MM.1S (cell line): ENCODE measurements around the gene TMEM212.
"Not testable (repeated sequence)": the region's sequence is repeated elsewhere in the genome, so short reads cannot be mapped to it uniquely, and the experiment has no call there.

Source experiments
- DNase-seq: peaks from one replicate; pipeline ENCODE4 v3.0.0-alpha.2; 2015
- H2AFZ ChIP-seq: fragments of 300-600 bp; sonication (generic); 2 replicates; pipeline ENCODE4 v1.6.0; 2016; ENCODE audit warnings: antibody characterized with exemption, low read length
- H3F3A ChIP-seq: fragments of 300-600 bp; sonication (generic); 2 replicates; pipeline ENCODE4 v1.6.1; 2016; ENCODE audit warnings: mild to moderate bottlenecking, antibody characterized with exemption, low read length, moderate library complexity, mixed read lengths; ENCODE audit not compliant: insufficient read depth
- H3K27ac ChIP-seq: fragments of 300-600 bp; sonication (generic); 2 replicates; pipeline ENCODE4 v1.5.1; 2016; ENCODE audit warnings: mild to moderate bottlenecking, low read length
- H3K27me3 ChIP-seq: fragments of 300-600 bp; sonication (generic); replicated peaks from 2 replicates; pipeline ENCODE4 v1.6.0; 2016; ENCODE audit warnings: low read length; ENCODE audit not compliant: insufficient read depth
- H3K36me3 ChIP-seq: fragments of 300-600 bp; sonication (generic); replicated peaks from 2 replicates; pipeline ENCODE4 v1.6.1; 2016; ENCODE audit warnings: mild to moderate bottlenecking, low read length, mixed read lengths; ENCODE audit not compliant: insufficient read depth
- H3K4me1 ChIP-seq: fragments of 300-600 bp; sonication (generic); 2 replicates; pipeline ENCODE4 v1.6.1; 2016; ENCODE audit warnings: low read length, mixed read lengths
- H3K4me2 ChIP-seq: fragments of 300-600 bp; sonication (generic); 2 replicates; pipeline ENCODE4 v1.6.0; 2016; ENCODE audit warnings: low read depth, low read length
- H3K4me3 ChIP-seq: fragments of 300-600 bp; sonication (generic); 2 replicates; pipeline ENCODE4 v1.5.1; 2016; ENCODE audit warnings: low read length, mixed read lengths
- H3K79me2 ChIP-seq: fragments of 300-600 bp; sonication (generic); 2 replicates; pipeline ENCODE4 v1.6.1; 2016; ENCODE audit warnings: mixed run types, low read length, mixed read lengths
- H3K9ac ChIP-seq: fragments of 300-600 bp; sonication (generic); 2 replicates; pipeline ENCODE4 v1.6.1; 2016; ENCODE audit warnings: low read length, mixed read lengths
- H3K9me2 ChIP-seq: fragments of 300-600 bp; sonication (generic); replicated peaks from 2 replicates; pipeline ENCODE4 v1.6.1; 2016; ENCODE audit warnings: mild to moderate bottlenecking, low read length, mixed read lengths; ENCODE audit not compliant: insufficient read depth
- H3K9me3 ChIP-seq: fragments of 300-600 bp; sonication (generic); replicated peaks from 2 replicates; pipeline ENCODE4 v1.6.1; 2016; ENCODE audit warnings: mild to moderate bottlenecking, low read length, mixed read lengths; ENCODE audit not compliant: insufficient read depth
- H4K20me1 ChIP-seq: fragments of 300-600 bp; sonication (generic); 2 replicates; pipeline ENCODE4 v1.6.1; 2016; ENCODE audit warnings: mild to moderate bottlenecking, low read length, moderate library complexity, mixed read lengths; ENCODE audit not compliant: insufficient read depth
- EZH2 ChIP-seq: fragments of 300-600 bp; sonication (generic); optimal IDR thresholded peaks from 2 replicates; pipeline ENCODE3; 2017; ENCODE audit warnings: low read depth, mild to moderate bottlenecking, antibody characterized with exemption, low read length, mixed read lengths
- EZH2phosphoT487 ChIP-seq: fragments of 300-600 bp; sonication (generic); IDR thresholded peaks from 2 replicates; pipeline ENCODE4 v1.6.1; 2018; ENCODE audit warnings: antibody characterized with exemption, low read length
- TF ChIP-seq, protein P1 (sequence below): fragments of 300-600 bp; sonication (generic); IDR thresholded peaks from 2 replicates; pipeline ENCODE4 v1.5.1; 2016; ENCODE audit warnings: antibody characterized with exemption, low read length, mixed read lengths

The TMEM212 gene

DNA sequence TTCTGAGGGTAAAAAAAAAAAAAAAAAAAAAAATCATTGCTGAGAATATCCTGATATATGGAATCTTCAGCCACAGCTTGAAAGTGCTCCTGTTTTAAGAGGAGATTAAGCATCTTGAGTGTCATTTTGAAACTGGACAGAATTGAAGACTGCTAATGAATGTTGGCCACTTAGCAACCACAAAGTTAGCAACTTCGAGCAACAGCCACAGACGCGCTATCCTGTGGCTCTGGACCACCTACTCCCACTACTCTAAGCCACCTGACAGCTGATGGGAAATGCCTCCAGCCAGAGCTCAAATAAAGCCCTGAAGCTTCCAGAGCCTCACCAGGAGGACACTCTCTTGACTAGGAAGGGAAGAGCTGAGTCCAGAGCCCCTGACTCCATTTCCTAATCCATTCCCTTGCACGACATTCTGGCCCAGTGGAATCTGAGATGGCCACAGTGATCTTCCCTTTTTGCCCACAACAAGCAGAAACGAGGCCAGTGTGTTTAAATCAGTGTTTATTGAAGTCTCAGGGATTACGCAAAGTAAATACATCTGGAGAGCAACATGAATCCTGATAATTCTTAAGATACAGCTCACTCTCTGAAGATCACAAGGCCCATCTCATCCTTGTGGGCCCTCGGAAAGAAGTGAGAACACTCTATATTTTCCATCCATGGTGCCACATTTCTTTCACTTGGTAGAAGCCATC is 58.6 kb downstream of the TMEM212 start:
- H2AFZ ChIP-seq = no peak overlapping the region
- no peaks in the 10 kb centered on the region for H4K20me1 ChIP-seq
- no peak for TF ChIP-seq EZH2
- TF ChIP-seq, protein P1, sequence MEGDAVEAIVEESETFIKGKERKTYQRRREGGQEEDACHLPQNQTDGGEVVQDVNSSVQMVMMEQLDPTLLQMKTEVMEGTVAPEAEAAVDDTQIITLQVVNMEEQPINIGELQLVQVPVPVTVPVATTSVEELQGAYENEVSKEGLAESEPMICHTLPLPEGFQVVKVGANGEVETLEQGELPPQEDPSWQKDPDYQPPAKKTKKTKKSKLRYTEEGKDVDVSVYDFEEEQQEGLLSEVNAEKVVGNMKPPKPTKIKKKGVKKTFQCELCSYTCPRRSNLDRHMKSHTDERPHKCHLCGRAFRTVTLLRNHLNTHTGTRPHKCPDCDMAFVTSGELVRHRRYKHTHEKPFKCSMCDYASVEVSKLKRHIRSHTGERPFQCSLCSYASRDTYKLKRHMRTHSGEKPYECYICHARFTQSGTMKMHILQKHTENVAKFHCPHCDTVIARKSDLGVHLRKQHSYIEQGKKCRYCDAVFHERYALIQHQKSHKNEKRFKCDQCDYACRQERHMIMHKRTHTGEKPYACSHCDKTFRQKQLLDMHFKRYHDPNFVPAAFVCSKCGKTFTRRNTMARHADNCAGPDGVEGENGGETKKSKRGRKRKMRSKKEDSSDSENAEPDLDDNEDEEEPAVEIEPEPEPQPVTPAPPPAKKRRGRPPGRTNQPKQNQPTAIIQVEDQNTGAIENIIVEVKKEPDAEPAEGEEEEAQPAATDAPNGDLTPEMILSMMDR = no peak
- TF ChIP-seq EZH2phosphoT487 = no peak
- no peak overlapping the region for H3K4me3 ChIP-seq
- H3K9me2 ChIP-seq = no peaks in the 10 kb centered on the region
- no peaks in the 10 kb centered on the region for H3K79me2 ChIP-seq
- H3K9me3 ChIP-seq = no peaks in the 10 kb centered on the region
- no peak overlapping the region for H3K4me2 ChIP-seq
- no peaks in the 10 kb centered on the region for H3K4me1 ChIP-seq
- H3K27ac ChIP-seq = no peak overlapping the region
- H3K36me3 ChIP-seq = no peaks in the 10 kb centered on the region
- no peaks in the 10 kb centered on the region for H3K27me3 ChIP-seq
- no peak overlapping the region for H3K9ac ChIP-seq
- no peaks in the 10 kb centered on the region for H3F3A ChIP-seq
- no peak for DNase-seq

DNA sequence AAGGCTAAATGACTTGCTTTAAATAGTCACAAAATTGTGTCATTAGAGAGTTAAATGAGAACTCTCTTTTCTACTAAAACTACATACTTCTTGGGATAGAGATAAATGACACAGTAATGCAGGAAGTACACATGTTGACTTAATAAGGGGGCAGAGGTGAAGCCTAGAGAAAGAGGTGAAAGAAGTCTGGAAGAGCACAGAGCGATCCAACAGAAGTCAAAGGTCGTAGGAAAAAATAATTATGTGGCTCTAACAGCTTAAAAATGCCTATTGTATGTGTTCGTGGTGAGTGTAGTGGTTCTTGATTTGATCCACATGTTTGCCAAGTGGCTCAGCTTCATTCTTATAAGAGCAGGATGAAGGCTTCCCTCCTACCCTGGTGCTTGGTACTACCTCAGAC is 61.7 kb downstream of the TMEM212 start:
- Histone ChIP-seq H3K27me3 (no peaks in the 10 kb centered on the region), H3K4me1 (no peaks in the 10 kb centered on the region), H3K9me3 (no peaks in the 10 kb centered on the region), H3F3A (no peaks in the 10 kb centered on the region), H4K20me1 (no peaks in the 10 kb centered on the region), H2AFZ (no peak overlapping the region), H3K79me2 (no peaks in the 10 kb centered on the region), H3K9me2 (no peaks in the 10 kb centered on the region), H3K27ac (no peak overlapping the region), H3K4me3 (no peak overlapping the region), H3K9ac (no peak overlapping the region), H3K4me2 (no peak overlapping the region), H3K36me3 (no peaks in the 10 kb centered on the region)
- TF ChIP-seq EZH2phosphoT487 (no peak), EZH2 (no peak)
- TF ChIP-seq, protein P1 = no peak
- DNase-seq = no peak

DNA sequence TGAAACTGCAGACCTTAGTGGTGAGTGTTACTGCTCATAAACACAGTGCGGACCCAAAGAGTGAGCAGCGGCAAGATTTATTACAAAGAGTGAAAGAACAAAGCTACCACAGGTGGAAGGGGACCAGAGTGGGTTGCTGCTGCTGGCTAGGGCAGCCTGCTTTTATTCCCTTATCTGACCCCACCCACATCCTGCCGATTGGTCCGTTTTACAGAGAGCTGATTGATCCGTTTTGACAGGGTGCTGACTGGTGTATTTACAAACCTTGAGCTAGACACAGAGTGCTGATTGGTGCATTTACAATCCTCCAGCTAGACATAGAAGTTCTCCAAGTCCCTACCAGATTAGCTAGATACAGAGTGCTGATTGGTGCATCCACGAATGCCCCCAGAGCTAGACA is 63.4 kb downstream of the TMEM212 start:
- not testable (repeated sequence) for H3K4me2 ChIP-seq, H3K9me3 ChIP-seq, H3F3A ChIP-seq, H3K4me1 ChIP-seq, H3K27ac ChIP-seq, H3K4me3 ChIP-seq, H2AFZ ChIP-seq, H3K79me2 ChIP-seq, H4K20me1 ChIP-seq, H3K9me2 ChIP-seq, H3K27me3 ChIP-seq, H3K9ac ChIP-seq, DNase-seq, H3K36me3 ChIP-seq

DNA sequence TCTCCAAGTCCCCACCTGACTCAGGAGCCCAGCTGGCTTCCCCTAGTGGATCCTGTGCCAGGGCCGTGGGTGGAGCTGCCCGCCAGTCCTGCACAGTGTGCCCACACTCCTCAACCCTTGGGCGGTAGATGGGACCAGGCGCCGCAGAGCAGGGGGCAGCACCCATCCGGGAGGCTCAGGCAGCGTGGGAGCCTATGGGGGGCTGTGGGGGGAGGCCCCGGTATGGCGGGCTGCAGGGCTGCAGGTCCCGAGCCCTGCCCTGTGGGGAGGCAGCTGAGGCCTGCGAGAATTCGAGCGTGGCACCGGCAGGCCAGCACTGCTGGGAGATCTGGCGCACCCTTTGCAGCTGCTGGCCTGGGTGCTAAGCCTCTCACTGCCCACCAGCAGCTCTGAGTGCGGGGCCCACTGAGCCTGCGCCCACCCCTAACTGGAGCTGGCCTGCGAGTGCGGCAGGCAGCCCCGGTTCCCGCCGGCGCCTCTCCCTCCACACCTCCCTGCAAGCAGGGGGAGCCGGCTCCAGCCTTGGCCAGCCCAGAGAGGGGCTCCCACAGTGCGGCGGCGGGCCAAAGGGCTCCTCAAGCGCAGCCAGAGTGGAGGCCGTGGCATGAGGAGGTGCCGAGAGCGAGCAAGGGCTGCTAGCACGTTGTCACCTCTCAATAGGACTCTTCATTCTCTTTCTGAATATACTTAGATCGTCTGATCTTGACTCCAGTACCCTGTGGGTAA is 64.0 kb downstream of the TMEM212 start:
- TF ChIP-seq, protein P1 = no peak
- TF ChIP-seq EZH2 (no peak), EZH2phosphoT487 (no peak)
- H3K9me2 ChIP-seq = no peaks in the 10 kb centered on the region
- no peak overlapping the region for H2AFZ ChIP-seq

More for the DNA sequence above, 64.0 kb downstream of the TMEM212 start:
- Histone ChIP-seq H3K36me3 (no peaks in the 10 kb centered on the region), H3K4me3 (no peak overlapping the region), H3K9me3 (no peaks in the 10 kb centered on the region), H3K79me2 (no peaks in the 10 kb centered on the region), H3K27me3 (no peaks in the 10 kb centered on the region), H3K9ac (no peak overlapping the region), H4K20me1 (no peaks in the 10 kb centered on the region), H3K4me1 (no peaks in the 10 kb centered on the region), H3K4me2 (no peak overlapping the region), H3F3A (no peaks in the 10 kb centered on the region), H3K27ac (no peak overlapping the region)
- no peak for DNase-seq
